Caco-2 (cell line): ENCODE data around the gene HMHB1. TPM values are rescaled to one million over a fixed set of nuclear protein-coding genes. Genes with fewer than 3 reads are reported as not detected.

Source experiments
- BruUV-seq: library from RNA; stranded (reverse); fragments of 400-500 nt; replicated peaks from 2 replicates; lab custom pipeline; 2021; lab: Mats Ljungman, UMichigan
- CTCF ChIA-PET: fragments of 300-600 bp; sonication (Branson Sonifier 250); formaldehyde crosslinking; loops from one replicate; lab custom pipeline; 2022; ENCODE audit warnings: antibody characterized with exemption; lab: Charles Lee
- POLR2A ChIA-PET: fragments of 300-600 bp; sonication (Branson Sonifier 250); formaldehyde crosslinking; loops from one replicate; lab custom pipeline; 2022; ENCODE audit warnings: antibody characterized with exemption; lab: Charles Lee
- DNase-seq, 2 experiments: peaks; one replicate each; pipeline versions ENCODE4 v3.0.0 to v3.0.0-alpha.2; 2020 to 2022
- H3K27me3 ChIP-seq: replicated peaks from 2 replicates; pipeline ENCODE4 v1.6.0; 2011; ENCODE audit warnings: low read length; ENCODE audit not compliant: control insufficient read depth, insufficient read depth
- H3K36me3 ChIP-seq: 2 replicates; pipeline ENCODE4 v1.5.1; 2011; ENCODE audit warnings: low read length; ENCODE audit not compliant: control insufficient read depth, insufficient read depth
- H3K4me1 ChIP-seq: fragments of 250-450 bp; sonication (Bioruptor Pico); 2 replicates; pipeline ENCODE4 v1.5.1; 2020; ENCODE audit warnings: mild to moderate bottlenecking
- H3K4me3 ChIP-seq: 2 replicates; pipeline ENCODE4 v1.5.1; 2011; ENCODE audit warnings: low read depth, mild to moderate bottlenecking, control low read depth, low read length
- H3K9me3 ChIP-seq: fragments of 250-450 bp; sonication (Bioruptor Pico); 2 replicates; pipeline ENCODE4 v1.5.1; 2020; ENCODE audit warnings: mild to moderate bottlenecking, moderate library complexity
- H3K27ac Mint-ChIP-seq: one replicate; pipeline ENCODE4 v1.8.0; 2022; ENCODE audit warnings: mixed read lengths; ENCODE audit not compliant: unreplicated experiment
- H3K27me3 Mint-ChIP-seq: one replicate; pipeline ENCODE4 v1.8.0; 2022; ENCODE audit warnings: mixed read lengths; ENCODE audit not compliant: insufficient read depth, unreplicated experiment
- H3K36me3 Mint-ChIP-seq: one replicate; pipeline ENCODE4 v1.8.0; 2022; ENCODE audit warnings: mild to moderate bottlenecking, mixed read lengths; ENCODE audit not compliant: insufficient read depth, unreplicated experiment
- H3K4me1 Mint-ChIP-seq: one replicate; pipeline ENCODE4 v1.8.0; 2022; ENCODE audit warnings: low read depth, mixed read lengths; ENCODE audit not compliant: unreplicated experiment
- H3K4me3 Mint-ChIP-seq: one replicate; pipeline ENCODE4 v1.8.0; 2022; ENCODE audit warnings: mild to moderate bottlenecking, moderate library complexity, mixed read lengths; ENCODE audit not compliant: unreplicated experiment
- H3K9me3 Mint-ChIP-seq: one replicate; pipeline ENCODE4 v1.8.0; 2022; ENCODE audit warnings: mixed read lengths; ENCODE audit not compliant: unreplicated experiment
- CTCF ChIP-seq, 2 experiments: fragments of 200-600 bp in 1 of 2; IDR thresholded peaks; 1 replicate in 1 of 2; 2 replicates in 1 of 2; pipeline versions ENCODE4 v1.5.1 to v1.8.0; 2011 to 2022; ENCODE audit warnings: antibody characterized with exemption in 1 of 2, control low read depth in 1 of 2, inconsistent platforms in 1 of 2, low read depth in 1 of 2, low read length in 1 of 2, mild to moderate bottlenecking in 1 of 2, moderate library complexity in 1 of 2; ENCODE audit not compliant: insufficient read depth in 1 of 2, severe bottlenecking in 1 of 2, unreplicated experiment in 1 of 2
- intact Hi-C: fragments of 100-400 bp; cut with micrococcal nuclease; formaldehyde crosslinking; loops from one replicate; pipeline ENCODE4 v1.10.0; 2022; ENCODE audit not compliant: unreplicated experiment
- total RNA-seq: library from RNA; stranded (reverse); gene quantifications from 2 replicates; pipeline ENCODE4 v1.2.3, GENCODE V29; 2022

HMHB1 gene
- total RNA-seq, 1 experiment from 2014 or later = not detected

GRCh38 chr5:143771602-143772001, 40.4 kb upstream of the HMHB1 start:
- H3K27ac Mint-ChIP-seq = no peak overlapping the region
- no peak for DNase-seq
- no peaks in the 10 kb centered on the region for H3K36me3 Mint-ChIP-seq
- no peaks in the 10 kb centered on the region for H3K9me3 Mint-ChIP-seq
- intact Hi-C loops = no loop called here
- H3K27me3 ChIP-seq = no peaks in the 10 kb centered on the region
- no TSS peak for BruUV-seq
- peaks cover 7% of the 10 kb centered on the region; the same call in 1 of the 2 replicates for H3K4me1 ChIP-seq
- TF ChIP-seq CTCF (IDR thresholded peaks at IDR 0.05; ENCODE audit: insufficient read depth in 1 of 2, low read depth in 1 of 2, low read length in 1 of 2, severe bottlenecking in 1 of 2, unreplicated experiment in 1 of 2) = no peak
- no peak overlapping the region for H3K4me3 Mint-ChIP-seq
- CTCF ChIA-PET = no interaction called here
- no peaks in the 10 kb centered on the region for H3K27me3 Mint-ChIP-seq
- H3K9me3 ChIP-seq = no peaks in the 10 kb centered on the region
- no peak overlapping the region for H3K4me3 ChIP-seq
- no peaks in the 10 kb centered on the region for H3K36me3 ChIP-seq
- no peaks in the 10 kb centered on the region for H3K4me1 Mint-ChIP-seq
- POLR2A ChIA-PET = no interaction called here

GRCh38 chr5:143772621-143773020, 39.3 kb upstream of the HMHB1 start:
- no peaks in the 10 kb centered on the region for H3K36me3 ChIP-seq
- CTCF ChIA-PET = no interaction called here
- Mint-ChIP-seq H3K4me1 (no peaks in the 10 kb centered on the region), H3K9me3 (no peaks in the 10 kb centered on the region), H3K27me3 (no peaks in the 10 kb centered on the region), H3K4me3 (no peak overlapping the region), H3K27ac (no peak overlapping the region), H3K36me3 (no peaks in the 10 kb centered on the region)
- H3K4me3 ChIP-seq = no peak overlapping the region
- no TSS peak for BruUV-seq
- no peaks in the 10 kb centered on the region for H3K27me3 ChIP-seq
- POLR2A ChIA-PET = no interaction called here
- TF ChIP-seq CTCF (IDR thresholded peaks at IDR 0.05; ENCODE audit: insufficient read depth in 1 of 2, low read depth in 1 of 2, low read length in 1 of 2, severe bottlenecking in 1 of 2, unreplicated experiment in 1 of 2) = no peak
- H3K9me3 ChIP-seq = no peaks in the 10 kb centered on the region
- DNase-seq = no peak
- intact Hi-C loops = no loop called here
- H3K4me1 ChIP-seq = peaks cover 7% of the 10 kb centered on the region; the same call in 1 of the 2 replicates

GRCh38 chr5:143775258-143775657, 36.7 kb upstream of the HMHB1 start:
- intact Hi-C loops = no loop called here
- Histone ChIP-seq H3K36me3 (no peaks in the 10 kb centered on the region), H3K27me3 (no peaks in the 10 kb centered on the region), H3K9me3 (no peaks in the 10 kb centered on the region), H3K4me1 (peaks cover 7% of the 10 kb centered on the region; the same call in 1 of the 2 replicates), H3K4me3 (no peak overlapping the region)
- Mint-ChIP-seq H3K4me1 (no peaks in the 10 kb centered on the region), H3K27me3 (no peaks in the 10 kb centered on the region), H3K27ac (no peak overlapping the region), H3K4me3 (no peak overlapping the region), H3K36me3 (no peaks in the 10 kb centered on the region), H3K9me3 (no peaks in the 10 kb centered on the region)
- ChIA-PET POLR2A (no interaction called here), CTCF (no interaction called here)
- no peak for DNase-seq
- no peak for TF ChIP-seq CTCF (IDR thresholded peaks at IDR 0.05; ENCODE audit: insufficient read depth in 1 of 2, low read depth in 1 of 2, low read length in 1 of 2, severe bottlenecking in 1 of 2, unreplicated experiment in 1 of 2)
- no TSS peak for BruUV-seq
